ENCODE results near the gene KCNQ1. TPM values are rescaled to one million over a fixed set of nuclear protein-coding genes. Genes with fewer than 3 reads are reported as not detected.

Gene KCNQ1
- total and polyA plus RNA-seq, 2 of the 13 experiments (the other 11 are each of a cell fraction or from before 2014, with no cell fraction given) = 0.02 to 0.08 TPM

GRCh38 chr11:2804189-2804588, 359.4 kb downstream of the KCNQ1 start:
- no peaks in the 10 kb centered on the region for H3K79me2 ChIP-seq (ENCODE audit: insufficient read depth, low read length)
- H3K4me3 ChIP-seq (replicated peaks in 1 of 3; ENCODE audit: insufficient read depth in 1 of 3, low read depth in 2 of 3, low read length in 3 of 3) = no peak overlapping the region
- FAIRE-seq (no peak), ATAC-seq (no peak), DNase-seq (ENCODE audit: low spot score) (no peak)
- H3K4me2 ChIP-seq (ENCODE audit: low read depth, low read length) = no peak overlapping the region
- no peak overlapping the region for H2AFZ ChIP-seq (ENCODE audit: low read length)
- H3K36me3 ChIP-seq (replicated peaks in 1 of 2; ENCODE audit: control insufficient read depth in 1 of 2, insufficient read depth in 2 of 2, low read length in 2 of 2) = no peaks in the 10 kb centered on the region
- no peak overlapping the region for H3K27ac ChIP-seq (ENCODE audit: extremely low read length, insufficient read depth, low read length)
- H3K9ac ChIP-seq (ENCODE audit: insufficient read depth, low read depth, low read length) = no peak overlapping the region
- in situ Hi-C loops (cut with HindIII; ENCODE audit: extremely low pct_ligation_motif_present, low pct_unique_long_range_greater_than_20kb) = no loop called here
- CTCF ChIA-PET (ENCODE audit: low intra/inter-chr PET ratio, low total read pairs) = no interaction called here
- no peaks in the 10 kb centered on the region for H4K20me1 ChIP-seq (ENCODE audit: insufficient read depth, low read length)
- H3K9me3 ChIP-seq (ENCODE audit: low read length) = no peaks in the 10 kb centered on the region
- intact Hi-C loops (cut with micrococcal nuclease; ENCODE audit: unreplicated experiment) = no loop called here
- no TSS peak for BruUV-seq (replicated peaks)
- 46% methylated on average over 10 of the region's 10 CpGs for WGBS (ENCODE audit: low lambda C conversion rate)
- POLR2A ChIA-PET = no interaction called here
- H3K27me3 ChIP-seq (ENCODE audit: control insufficient read depth in 1 of 2, insufficient read depth in 2 of 2, low read length in 2 of 2) = peaks cover 19 to 89% of the 10 kb centered on the region in 2 experiments
- peaks cover 19% of the 10 kb centered on the region for H3K4me1 ChIP-seq (ENCODE audit: insufficient read depth, low read length)
- TF ChIP-seq ZNF691 (CRISPR knock-in tag; IDR thresholded peaks at IDR 0.05; ENCODE audit: borderline replicate concordance, low read depth) (no peak), MXI1 (IDR thresholded peaks at IDR 0.05; ENCODE audit: borderline replicate concordance, low read depth, low read length) (no peak), ZBTB4 (CRISPR knock-in tag; IDR thresholded peaks at IDR 0.05; ENCODE audit: borderline replicate concordance) (no peak), HMG20A (CRISPR knock-in tag; IDR thresholded peaks at IDR 0.05; ENCODE audit: borderline replicate concordance) (no peak), PHF20 (CRISPR knock-in tag; IDR thresholded peaks at IDR 0.05) (no peak), ATM (IDR thresholded peaks at IDR 0.05; ENCODE audit: borderline replicate concordance) (no peak), ZNF781 (CRISPR knock-in tag; IDR thresholded peaks at IDR 0.05; ENCODE audit: borderline replicate concordance, not compliant biosample characterization) (no peak), SUZ12 (IDR thresholded peaks at IDR 0.05; ENCODE audit: low read depth, low read length) (no peak), EED (CRISPR knock-in tag; IDR thresholded peaks at IDR 0.05) (no peak), ZNF318 (CRISPR knock-in tag; IDR thresholded peaks at IDR 0.05) (no peak)

Measured in HepG2 (cell line).